D721Med (cell line): Measurements from ENCODE around the gene CS.
"Not testable (repeated sequence)": the region's sequence is repeated elsewhere in the genome, so short reads cannot be mapped to it uniquely, and the experiment has no call there.

ENCODE experiments used
- DNase-seq: peaks from one replicate; pipeline ENCODE4 v3.0.0; 2011; ENCODE audit warnings: low spot score; ENCODE audit not compliant: insufficient read length
- FAIRE-seq: peaks from 2 replicates; lab custom pipeline; 2011; peaks lifted over from hg19 to GRCh38; lab: Jason Lieb, UNC
- CTCF ChIP-seq: IDR thresholded peaks from 2 replicates; pipeline ENCODE4 v1.5.1; 2012; ENCODE audit warnings: mild to moderate bottlenecking, control low read depth; ENCODE audit not compliant: insufficient read depth; ENCODE audit errors: missing control alignments

The CS gene

GRCh38 chr12:56330936-56331490 lies 30.9 kb upstream of the CS start:
- TF ChIP-seq CTCF: no peak
- DNase-seq (no peak), FAIRE-seq (no peak)

- TF ChIP-seq CTCF: no peak
- FAIRE-seq (no peak), DNase-seq (no peak)
Observed at GRCh38 chr12:56326533-56326932, 26.4 kb upstream of the CS start.

DNA sequence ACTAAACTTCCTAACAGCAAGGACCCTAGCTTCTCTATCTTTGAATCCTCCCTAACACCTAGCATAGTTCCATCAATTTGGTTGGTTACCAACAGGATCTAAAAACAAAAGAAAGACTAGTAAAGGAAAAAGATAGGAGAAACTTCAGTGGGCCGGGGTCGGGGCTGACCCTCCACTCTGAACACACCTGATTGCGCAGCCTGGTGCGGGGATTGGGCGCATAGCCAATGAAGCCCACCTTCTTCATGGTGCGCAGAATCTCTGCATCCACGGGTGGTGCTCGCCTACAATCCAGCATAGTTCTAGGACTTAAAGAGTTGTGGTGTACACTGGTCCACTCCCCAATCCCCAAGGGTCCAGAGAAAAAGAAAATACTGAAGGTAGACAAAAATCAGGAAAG lies 26.0 kb upstream of the CS start:
- FAIRE-seq: no peak
- no peak for TF ChIP-seq CTCF
- DNase-seq: no peak

DNA sequence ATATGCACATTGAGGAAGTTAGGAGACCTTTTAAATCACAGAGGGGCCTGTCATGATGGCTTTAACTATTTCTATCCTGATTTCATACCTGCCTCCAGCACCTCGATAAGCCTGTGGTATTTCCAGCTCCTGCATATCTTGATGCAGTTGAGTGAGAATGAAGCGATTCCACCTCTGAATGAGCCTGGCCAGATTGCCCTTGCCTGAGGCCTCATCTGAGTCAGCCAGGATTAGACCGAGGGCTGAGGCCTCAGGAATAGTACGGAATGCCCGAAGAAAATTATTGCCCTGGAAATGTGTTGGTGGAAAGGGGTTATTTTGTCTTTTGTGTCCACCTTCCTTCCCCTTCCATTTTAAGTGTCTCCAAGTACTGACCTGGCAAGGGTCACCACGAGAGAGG lies 24.1 kb upstream of the CS start:
- no peak for TF ChIP-seq CTCF
- FAIRE-seq (no peak), DNase-seq (no peak)

- DNase-seq, FAIRE-seq: not testable (repeated sequence)
Observed at GRCh38 chr12:56321610-56322009, 21.5 kb upstream of the CS start.

- TF ChIP-seq CTCF: no peak
- FAIRE-seq (no peak), DNase-seq (no peak)
Observed at GRCh38 chr12:56321027-56321426, 20.9 kb upstream of the CS start.

- FAIRE-seq (no peak), DNase-seq (no peak)
- TF ChIP-seq CTCF: no peak
Observed at GRCh38 chr12:56317675-56318074, 17.5 kb upstream of the CS start.
